PFSK-1 (cell line): ENCODE measurements around the gene TNP2.

Source experiments
- FOXP2 ChIP-seq: optimal IDR thresholded peaks from 2 replicates; pipeline ENCODE3; 2011; ENCODE audit warnings: borderline replicate concordance, control low read depth, inconsistent platforms; ENCODE audit not compliant: insufficient read depth; ENCODE audit errors: extremely low read length, extremely low read depth
- POLR2AphosphoS5 ChIP-seq: IDR thresholded peaks from 2 replicates; pipeline ENCODE4 v1.6.1; 2012; ENCODE audit warnings: low read depth, mild to moderate bottlenecking, control low read depth, low read length, moderate library complexity
- SIN3A ChIP-seq: IDR thresholded peaks from 2 replicates; pipeline ENCODE4 v1.6.1; 2012; ENCODE audit warnings: mild to moderate bottlenecking, low read length, moderate library complexity, borderline replicate concordance; ENCODE audit not compliant: insufficient read depth
- TAF1 ChIP-seq: IDR thresholded peaks from 2 replicates; pipeline ENCODE4 v1.6.1; 2012; ENCODE audit warnings: low read length, control low read depth, borderline replicate concordance; ENCODE audit not compliant: insufficient read depth
- TF ChIP-seq, protein P1 (sequence below), 2 experiments: IDR thresholded peaks; 2 replicates each; pipeline versions ENCODE4 v1.6.1 to v1.8.0; 2011 to 2012; ENCODE audit warnings: low read depth in 2 of 2, low read length in 2 of 2, control low read depth in 1 of 2, inconsistent platforms in 1 of 2, mild to moderate bottlenecking in 1 of 2, moderate library complexity in 1 of 2; ENCODE audit not compliant: insufficient read depth in 1 of 2

TNP2 gene

DNA sequence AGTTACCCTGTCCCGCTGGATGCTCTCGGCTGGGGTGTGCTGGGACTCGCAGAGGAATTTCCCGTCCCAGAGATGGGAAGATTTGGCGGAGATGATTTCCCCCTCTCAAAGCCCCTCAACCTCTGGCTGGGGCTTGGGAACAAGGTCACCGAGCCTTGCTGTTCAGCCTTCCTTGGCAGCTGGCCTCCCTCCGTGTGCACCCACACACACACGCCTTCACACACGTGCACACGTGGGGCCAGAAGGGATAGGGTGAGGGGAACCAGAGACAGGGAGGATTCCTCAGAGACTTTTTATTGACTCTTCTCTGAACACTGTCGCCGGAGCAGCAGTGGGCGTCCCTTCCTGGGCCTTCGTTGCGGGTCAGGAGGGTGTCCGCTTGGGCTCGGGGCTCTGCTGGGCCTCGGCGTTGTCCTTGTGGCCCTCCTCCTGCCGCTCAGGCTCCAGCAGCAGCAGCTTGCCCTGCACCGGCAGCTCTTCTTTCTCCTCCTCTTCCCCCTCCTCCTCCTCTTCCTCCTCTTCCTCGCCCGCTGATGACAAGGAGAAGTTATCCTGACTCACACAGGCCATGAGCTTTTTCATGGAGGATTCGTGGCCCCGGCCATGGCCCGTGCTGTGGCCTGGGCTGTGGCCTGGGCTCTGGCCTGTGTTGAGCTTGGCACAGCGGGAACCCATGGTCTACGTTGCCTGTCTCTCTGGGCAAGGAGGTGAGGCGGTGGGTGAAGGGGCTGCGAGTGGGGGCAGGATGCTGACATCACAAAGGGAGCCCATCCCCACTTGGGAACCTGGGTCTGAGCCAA lies 4.0 kb upstream of the TNP2 start, which contains the start of gene PRM3:
Gene PRM3 (minus strand): TSS at position 709 of the 800 bp plus-strand sequence. CDS start 34 bp downstream, at position 675.
- TF ChIP-seq FOXP2 (no peak), TAF1 (no peak), SIN3A (no peak), POLR2AphosphoS5 (no peak)
- TF ChIP-seq, protein P1, sequence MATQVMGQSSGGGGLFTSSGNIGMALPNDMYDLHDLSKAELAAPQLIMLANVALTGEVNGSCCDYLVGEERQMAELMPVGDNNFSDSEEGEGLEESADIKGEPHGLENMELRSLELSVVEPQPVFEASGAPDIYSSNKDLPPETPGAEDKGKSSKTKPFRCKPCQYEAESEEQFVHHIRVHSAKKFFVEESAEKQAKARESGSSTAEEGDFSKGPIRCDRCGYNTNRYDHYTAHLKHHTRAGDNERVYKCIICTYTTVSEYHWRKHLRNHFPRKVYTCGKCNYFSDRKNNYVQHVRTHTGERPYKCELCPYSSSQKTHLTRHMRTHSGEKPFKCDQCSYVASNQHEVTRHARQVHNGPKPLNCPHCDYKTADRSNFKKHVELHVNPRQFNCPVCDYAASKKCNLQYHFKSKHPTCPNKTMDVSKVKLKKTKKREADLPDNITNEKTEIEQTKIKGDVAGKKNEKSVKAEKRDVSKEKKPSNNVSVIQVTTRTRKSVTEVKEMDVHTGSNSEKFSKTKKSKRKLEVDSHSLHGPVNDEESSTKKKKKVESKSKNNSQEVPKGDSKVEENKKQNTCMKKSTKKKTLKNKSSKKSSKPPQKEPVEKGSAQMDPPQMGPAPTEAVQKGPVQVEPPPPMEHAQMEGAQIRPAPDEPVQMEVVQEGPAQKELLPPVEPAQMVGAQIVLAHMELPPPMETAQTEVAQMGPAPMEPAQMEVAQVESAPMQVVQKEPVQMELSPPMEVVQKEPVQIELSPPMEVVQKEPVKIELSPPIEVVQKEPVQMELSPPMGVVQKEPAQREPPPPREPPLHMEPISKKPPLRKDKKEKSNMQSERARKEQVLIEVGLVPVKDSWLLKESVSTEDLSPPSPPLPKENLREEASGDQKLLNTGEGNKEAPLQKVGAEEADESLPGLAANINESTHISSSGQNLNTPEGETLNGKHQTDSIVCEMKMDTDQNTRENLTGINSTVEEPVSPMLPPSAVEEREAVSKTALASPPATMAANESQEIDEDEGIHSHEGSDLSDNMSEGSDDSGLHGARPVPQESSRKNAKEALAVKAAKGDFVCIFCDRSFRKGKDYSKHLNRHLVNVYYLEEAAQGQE (IDR thresholded peaks at IDR 0.05; ENCODE audit: insufficient read depth in 1 of 2, low read depth in 2 of 2, low read length in 2 of 2) = no peak

DNA sequence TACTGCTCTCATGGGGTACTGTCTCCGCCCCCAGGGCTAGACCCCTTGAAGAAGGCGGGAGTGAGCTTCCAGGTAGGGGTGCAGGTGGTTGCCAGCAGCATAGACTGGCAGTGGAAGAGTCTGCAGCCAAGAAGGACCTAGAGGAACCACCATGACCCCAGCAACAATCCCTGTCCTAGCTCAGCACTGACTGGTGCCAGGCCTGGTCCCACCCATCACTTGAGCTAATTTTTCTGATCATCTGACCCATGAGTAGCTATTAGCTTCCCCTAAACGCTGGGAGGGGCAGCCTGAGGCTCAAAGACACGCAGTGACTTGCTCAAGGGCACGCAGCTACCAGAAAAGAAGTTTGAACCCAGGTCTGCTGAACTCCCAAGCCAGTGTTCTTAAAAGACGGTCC lies 3.4 kb upstream of the TNP2 start:
- no peak for TF ChIP-seq TAF1
- no peak for TF ChIP-seq SIN3A
- TF ChIP-seq, protein P1 (IDR thresholded peaks at IDR 0.05; ENCODE audit: insufficient read depth in 1 of 2, low read depth in 2 of 2, low read length in 2 of 2) = no peak
- no peak for TF ChIP-seq FOXP2
- TF ChIP-seq POLR2AphosphoS5 = no peak

DNA sequence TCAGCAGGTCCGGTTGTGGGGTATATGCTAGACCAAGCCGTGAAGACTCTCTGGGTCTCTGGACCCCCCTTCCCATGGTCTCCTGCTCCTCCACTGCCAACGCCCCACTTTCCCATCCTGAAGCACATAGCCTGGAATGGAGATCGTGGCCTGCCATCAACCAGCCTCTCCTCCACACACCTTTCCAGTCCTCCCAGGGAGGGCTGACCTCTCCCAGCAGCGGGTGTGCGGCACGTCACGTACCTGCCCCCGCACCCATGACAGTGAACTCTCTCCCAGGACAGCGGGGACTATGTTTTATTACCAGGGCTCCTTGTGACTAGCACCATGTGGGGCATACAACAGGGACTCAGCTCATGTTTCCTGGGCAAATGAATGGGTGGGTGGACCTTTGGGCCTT lies 2.5 kb upstream of the TNP2 start:
- TF ChIP-seq, protein P1 (IDR thresholded peaks at IDR 0.05; ENCODE audit: insufficient read depth in 1 of 2, low read depth in 2 of 2, low read length in 2 of 2) = no peak
- TF ChIP-seq FOXP2 = no peak
- no peak for TF ChIP-seq SIN3A
- no peak for TF ChIP-seq POLR2AphosphoS5
- no peak for TF ChIP-seq TAF1

DNA sequence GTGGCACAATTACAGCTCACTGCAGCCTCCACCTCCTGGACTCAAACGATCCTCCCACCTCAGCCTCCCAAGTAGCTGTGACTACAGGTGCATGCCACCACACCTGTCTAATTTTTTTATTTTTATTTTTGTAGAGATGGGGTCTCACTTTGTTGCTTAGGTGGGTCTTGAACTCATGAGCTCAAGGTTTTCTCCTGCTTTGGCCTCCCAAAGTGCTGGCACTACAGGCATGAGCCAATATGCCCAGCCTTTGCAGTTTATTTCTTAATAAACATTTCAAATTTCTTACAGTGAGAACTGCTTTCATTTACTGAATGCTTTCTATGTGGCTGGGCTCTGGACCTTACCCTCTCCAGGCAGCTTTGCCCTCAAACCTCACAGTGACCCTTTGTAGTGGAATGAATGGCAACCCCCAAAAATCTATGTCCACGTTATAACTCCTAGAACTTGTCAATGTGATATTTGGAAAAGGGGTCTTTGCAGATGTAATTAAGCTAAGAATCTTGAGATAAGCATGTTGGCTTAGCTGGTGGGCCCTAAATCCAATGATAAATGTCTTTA lies 1.6 kb upstream of the TNP2 start:
- TF ChIP-seq TAF1 = no peak
- TF ChIP-seq, protein P1 (IDR thresholded peaks at IDR 0.05; ENCODE audit: insufficient read depth in 1 of 2, low read depth in 2 of 2, low read length in 2 of 2) = no peak
- no peak for TF ChIP-seq POLR2AphosphoS5
- no peak for TF ChIP-seq SIN3A
- no peak for TF ChIP-seq FOXP2
